Heart left ventricle (tissue), 16 donors: ENCODE measurements around the gene NCAM1. TPM values are rescaled to one million over a fixed set of nuclear protein-coding genes. Genes with fewer than 3 reads are reported as not detected.

ENCODE experiments used
- ATAC-seq, 4 donors: fragments of 200-7000 bp; cut with Tn5 transposase; one replicate each; pipeline ENCODE4 v1.9.1; 2020 to 2022; ENCODE audit warnings: moderate library complexity in 4 of 4, mild to moderate bottlenecking in 3 of 4, moderate number of reproducible peaks in 1 of 4
- DNase-seq, 5 donors: peaks; one replicate each; pipeline ENCODE4 v3.0.0-alpha.2; 2020
- H3K27ac ChIP-seq, 12 donors: fragments of 200-600 bp; sonication (generic) in 4 of 12; one replicate each; pipeline versions ENCODE4 v1.5.0 to v1.8.0; 2016 to 2022; ENCODE audit warnings: mild to moderate bottlenecking in 2 of 12
- H3K27me3 ChIP-seq, 9 donors: fragments of 200-600 bp; sonication (generic) in 2 of 9; one replicate each; pipeline versions ENCODE4 v1.5.1 to v1.8.0; 2016 to 2022; ENCODE audit warnings: mild to moderate bottlenecking in 3 of 9
- H3K36me3 ChIP-seq, 9 donors: fragments of 200-600 bp; sonication (generic) in 2 of 9; one replicate each; pipeline versions ENCODE4 v1.5.0 to v1.8.0; 2018 to 2022; ENCODE audit warnings: mild to moderate bottlenecking in 2 of 9
- H3K4me1 ChIP-seq, 12 donors: fragments of 200-600 bp; sonication (generic) in 4 of 12; one replicate each; pipeline versions ENCODE4 v1.5.0 to v1.8.0; 2016 to 2022; ENCODE audit warnings: mild to moderate bottlenecking in 3 of 12
- H3K4me3 ChIP-seq, 12 donors: fragments of 200-600 bp; sonication (generic) in 4 of 12; one replicate each; pipeline versions ENCODE4 v1.5.0 to v1.8.0; 2017 to 2022; ENCODE audit warnings: mild to moderate bottlenecking in 9 of 12, moderate library complexity in 4 of 12
- H3K9me3 ChIP-seq, 12 donors: fragments of 200-600 bp; sonication (generic) in 4 of 12; one replicate each; pipeline versions ENCODE4 v1.5.0 to v1.8.0; 2016 to 2022; ENCODE audit warnings: mild to moderate bottlenecking in 1 of 12
- POLR2A ChIP-seq, 2 donors: fragments of 450-650 bp; IDR thresholded peaks; one replicate each; pipeline ENCODE4 v1.6.1; 2017; ENCODE audit warnings: antibody characterized with exemption in 2 of 2, mild to moderate bottlenecking in 2 of 2, moderate library complexity in 2 of 2
- WGBS, 4 donors: extraction: QIAGEN DNeasy Blood & Tissue Kit in 2 of 4; methylation state at CpG; one replicate each; pipeline versions ENCODE4 v1.1.5 to v1.1.7; 2013 to 2018; 5-methylcytosine and 5-hydroxymethylcytosine counted together
- intact Hi-C, 10 donors: fragments of 100-400 bp; cut with DNase I; formaldehyde crosslinking; loops; one replicate each; pipeline versions ENCODE4 v1.11.1 to v1.14.2; 2022
- polyA plus RNA-seq, 2 donors: library from polyadenylated mRNA; stranded (reverse); fragments of 200-250 nt; gene quantifications; one replicate each; pipeline ENCODE4 v1.2.3, GENCODE V29; 2013
- total RNA-seq, 9 donors: library from RNA; depleted of rRNA in 2 of 9; stranded (reverse); fragments of >200 nt in 2 of 9; fragmentation: NEBNext Ultra II Directional in 3 of 9; extraction: Animal tissue kit (Norgen Biotek cat#: 25700) in 3 of 9; gene quantifications; one replicate each; pipeline versions ENCODE4 v1.1.0 to v1.2.4, GENCODE V29; 2016 to 2023
- TF ChIP-seq, protein P1 (sequence below), 12 donors: fragments of 200-600 bp; sonication (generic) in 4 of 12; IDR thresholded peaks; one replicate each; pipeline versions ENCODE4 v1.5.0 to v1.8.0; 2018 to 2022; ENCODE audit warnings: antibody characterized with exemption in 12 of 12, mild to moderate bottlenecking in 5 of 12
- donor health status: ischemic (EF 13 %, LVEDD 7.1; RV severe dilation, severe dysfunction).
- donor health status: healthy with polysubstance abuse.
- donor health status: DM: no; HTN: yes; CAD: no.
- donor health status: DM: no; HTN: no; CAD: no.
- donor health status: ischemic (EF 25% LVEDD 6.9; RV normal size, moderate dysfunction).
- donor health status: ischemic (EF 25% LVEDD 5.7; RV mildly dilated, moderate dysfunction).
- donor health status: healthy.
- donor health status: DM: yes; HTN: yes; CAD: no.
- donor health status: ischemic (EF 35%, LVEDD 5.7; RV mildly dilated, moderate dysfunction).
- donor health status: nonischemic (EF 11% LVEDD 7.7; RV severe dilation, severe dysfunction).
- donor health status: DM: yes; HTN: yes; CAD: no.
- donor health status: PGD.
- donor health status: ischemic (EF 29% LVEDD 5.4; RV normal size, mild dysfunction).
- donor health status: nonischemic (EF 23%, LVEDD 6.1; RV moderate dilation, normal function).

The NCAM1 gene
- total and polyA plus RNA-seq, 11 donors = 78.0 to 753 (median 389) TPM

DNA sequence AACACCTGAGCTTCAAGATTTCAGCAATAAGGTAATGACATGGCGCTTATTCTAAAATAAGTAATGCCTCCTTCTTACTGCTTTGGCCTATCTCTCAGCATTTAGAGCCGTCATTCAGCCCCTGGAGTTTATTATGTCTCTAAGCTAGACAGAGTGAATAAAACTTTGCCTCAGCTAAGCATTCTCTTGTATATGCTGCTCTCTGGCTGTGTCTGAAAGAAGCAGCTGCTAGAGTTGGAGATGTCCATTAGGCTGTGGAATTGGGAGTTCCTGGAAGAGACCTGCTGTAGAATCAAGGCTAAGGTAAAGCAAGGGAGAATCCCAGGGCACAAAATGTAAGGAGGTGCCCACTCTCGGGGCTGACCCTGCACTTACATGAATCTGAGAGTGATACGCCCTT, 317.7 kb downstream of the NCAM1 start:
- no peak for TF ChIP-seq POLR2A (IDR thresholded peaks at IDR 0.05)
- TF ChIP-seq, protein P1, sequence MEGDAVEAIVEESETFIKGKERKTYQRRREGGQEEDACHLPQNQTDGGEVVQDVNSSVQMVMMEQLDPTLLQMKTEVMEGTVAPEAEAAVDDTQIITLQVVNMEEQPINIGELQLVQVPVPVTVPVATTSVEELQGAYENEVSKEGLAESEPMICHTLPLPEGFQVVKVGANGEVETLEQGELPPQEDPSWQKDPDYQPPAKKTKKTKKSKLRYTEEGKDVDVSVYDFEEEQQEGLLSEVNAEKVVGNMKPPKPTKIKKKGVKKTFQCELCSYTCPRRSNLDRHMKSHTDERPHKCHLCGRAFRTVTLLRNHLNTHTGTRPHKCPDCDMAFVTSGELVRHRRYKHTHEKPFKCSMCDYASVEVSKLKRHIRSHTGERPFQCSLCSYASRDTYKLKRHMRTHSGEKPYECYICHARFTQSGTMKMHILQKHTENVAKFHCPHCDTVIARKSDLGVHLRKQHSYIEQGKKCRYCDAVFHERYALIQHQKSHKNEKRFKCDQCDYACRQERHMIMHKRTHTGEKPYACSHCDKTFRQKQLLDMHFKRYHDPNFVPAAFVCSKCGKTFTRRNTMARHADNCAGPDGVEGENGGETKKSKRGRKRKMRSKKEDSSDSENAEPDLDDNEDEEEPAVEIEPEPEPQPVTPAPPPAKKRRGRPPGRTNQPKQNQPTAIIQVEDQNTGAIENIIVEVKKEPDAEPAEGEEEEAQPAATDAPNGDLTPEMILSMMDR (IDR thresholded peaks at IDR 0.05) = peak in 6 of 12 donors; percentile 17 to 34 (median 26)
- Histone ChIP-seq H3K4me3 (no peak overlapping the region), H3K4me1 (no peaks in the 10 kb centered on the region), H3K27ac (no peak overlapping the region), H3K27me3 (no peaks in the 10 kb centered on the region), H3K9me3 (no peaks in the 10 kb centered on the region), H3K36me3 (peaks cover 0 to 13% (median 0%) of the 10 kb centered on the region in 9 donors)
- 51 to 77% (median 68%) methylated on average over 4 of the region's 4 CpGs for WGBS, 4 donors
- no peak for DNase-seq
- intact Hi-C loops = loop anchor here in 2 of 10 donors (10.0 kb wide), 1 partner anchor 314 kb away; the partner anchor contains the start of gene NCAM1 (in 2 of the 2)
- ATAC-seq = peak in 3 of 4 donors; percentile 45 to 51 (median 48)

DNA sequence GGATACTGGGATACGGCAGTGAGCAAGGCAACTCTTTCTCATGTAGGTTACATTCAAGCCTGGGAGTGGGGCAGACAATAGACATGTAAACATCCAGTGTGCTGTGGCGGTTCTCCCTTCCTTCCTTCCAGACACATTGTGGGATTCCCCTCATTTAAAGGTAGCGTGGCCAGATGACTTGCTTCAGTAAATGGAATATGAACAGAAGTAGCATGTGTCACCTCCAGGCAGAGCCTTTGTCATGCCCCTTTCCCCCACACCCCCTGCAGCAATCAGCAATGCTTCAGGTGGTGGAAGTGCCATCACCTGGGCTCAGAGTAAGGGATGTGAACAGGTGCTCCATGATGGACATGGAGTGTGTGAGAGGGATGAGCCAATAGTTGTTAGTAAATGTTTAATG, 318.4 kb downstream of the NCAM1 start:
- H3K27me3 ChIP-seq = no peaks in the 10 kb centered on the region
- ATAC-seq (no peak), DNase-seq (no peak)
- no peak for TF ChIP-seq POLR2A (IDR thresholded peaks at IDR 0.05)
- TF ChIP-seq, protein P1 (IDR thresholded peaks at IDR 0.05) = no peak
- no peaks in the 10 kb centered on the region for H3K9me3 ChIP-seq
- WGBS, 4 donors = 70 to 77% (median 74%) methylated on average over 3 of the region's 3 CpGs
- H3K4me1 ChIP-seq = no peaks in the 10 kb centered on the region
- H3K36me3 ChIP-seq = peaks cover 0 to 13% (median 0%) of the 10 kb centered on the region in 9 donors
- no peak overlapping the region for H3K4me3 ChIP-seq
- H3K27ac ChIP-seq = no peak overlapping the region
- intact Hi-C loops = loop anchor here in 2 of 10 donors (10.0 kb wide), 1 partner anchor 315 kb away; the partner anchor contains the start of gene NCAM1 (in 2 of the 2)

DNA sequence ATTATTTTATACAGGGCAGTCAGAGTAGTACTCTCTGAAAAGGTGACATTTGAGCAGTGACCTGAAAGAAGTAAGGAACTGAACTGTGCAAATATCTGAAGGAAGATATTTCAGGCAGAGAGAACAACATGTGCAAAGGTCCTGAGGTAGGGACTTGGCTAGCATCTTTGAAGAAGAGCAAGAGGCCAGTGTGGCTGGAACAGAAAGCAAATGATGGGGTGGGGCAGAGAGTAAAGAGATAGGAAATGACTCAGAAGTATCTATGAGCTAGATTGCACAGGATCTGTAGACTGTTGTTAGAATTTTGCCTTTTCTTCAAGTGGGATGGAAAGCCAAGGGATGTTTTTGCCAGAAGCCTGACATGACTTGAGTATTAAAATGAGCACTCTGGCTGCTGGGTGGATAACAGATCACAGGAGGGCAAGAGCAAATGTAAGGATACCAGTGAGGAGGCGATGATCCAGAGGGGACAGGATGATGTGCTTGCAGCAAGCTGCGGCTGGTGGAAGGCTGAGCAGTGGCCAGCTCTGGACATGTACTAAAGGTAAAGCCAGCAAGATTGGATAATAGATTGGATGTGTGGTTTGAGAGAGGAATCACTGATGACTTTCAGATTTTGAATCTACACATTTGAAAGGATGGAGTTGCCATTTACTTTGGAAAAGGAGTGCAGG, 320.0 kb downstream of the NCAM1 start:
- 95 to 99% (median 98%) methylated on average over 2 of the region's 2 CpGs for WGBS, 4 donors

DNA sequence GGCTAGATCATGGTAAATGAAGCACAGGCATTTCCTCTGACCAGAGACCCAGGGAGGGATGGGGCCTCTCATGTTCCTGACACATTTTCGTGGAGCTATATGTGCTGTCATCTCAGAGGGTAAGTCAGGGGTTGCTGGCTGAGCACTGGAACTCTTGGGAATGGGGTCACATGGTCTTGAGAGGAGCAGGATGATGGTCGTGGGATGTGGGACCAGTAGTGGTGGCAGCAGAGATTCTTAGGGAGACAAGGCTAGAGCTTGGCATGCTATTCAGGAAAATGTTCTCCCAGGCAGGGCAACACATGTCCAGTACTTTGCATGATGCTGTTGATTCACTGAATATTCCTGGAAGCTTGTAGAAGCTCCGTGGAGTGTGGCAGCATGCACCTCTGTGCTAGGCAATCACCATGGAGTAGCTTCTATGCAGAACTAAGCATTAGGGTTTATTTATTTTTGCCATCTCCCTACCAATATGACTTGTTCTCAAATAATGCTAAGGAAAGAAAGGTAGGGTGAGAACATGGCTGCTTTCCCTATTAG, 321.7 kb downstream of the NCAM1 start:
- intact Hi-C loops = loop anchor here in 6 of 10 donors (10.0 kb wide), 6 partner anchors 448 to 1058 kb away; partner anchors contain the start of gene PTS (in 1 of the 6)

More for the DNA sequence above, 320.0 kb downstream of the NCAM1 start:
- Histone ChIP-seq H3K4me3 (no peak overlapping the region), H3K4me1 (no peaks in the 10 kb centered on the region), H3K27ac (no peak overlapping the region), H3K27me3 (no peaks in the 10 kb centered on the region), H3K9me3 (no peaks in the 10 kb centered on the region), H3K36me3 (peaks cover 0 to 1% (median 0%) of the 10 kb centered on the region in 9 donors)
- intact Hi-C loops = loop anchor here in 6 of 10 donors (10.0 kb wide), 6 partner anchors 446 to 1056 kb away; partner anchors contain the start of gene PTS (in 1 of the 6)
- TF ChIP-seq POLR2A (IDR thresholded peaks at IDR 0.05) = no peak
- TF ChIP-seq, protein P1 (IDR thresholded peaks at IDR 0.05) = no peak
- DNase-seq = no peak
- ATAC-seq = no peak

More for the DNA sequence above, 321.7 kb downstream of the NCAM1 start:
- DNase-seq (no peak), ATAC-seq (no peak)
- Histone ChIP-seq H3K36me3 (no peaks in the 10 kb centered on the region), H3K4me3 (no peak overlapping the region), H3K9me3 (no peaks in the 10 kb centered on the region), H3K27me3 (no peaks in the 10 kb centered on the region), H3K27ac (no peak overlapping the region), H3K4me1 (peaks cover 0 to 4% (median 0%) of the 10 kb centered on the region in 12 donors)
- TF ChIP-seq POLR2A (IDR thresholded peaks at IDR 0.05) = no peak
- TF ChIP-seq, protein P1 (IDR thresholded peaks at IDR 0.05) = no peak
- 63 to 70% (median 66%) methylated on average over 3 of the region's 3 CpGs for WGBS, 4 donors
